Body of pancreas (tissue), 4 donors: ENCODE results near the gene NELL2. TPM values are rescaled to one million over a fixed set of nuclear protein-coding genes. Genes with fewer than 3 reads are reported as not detected.
"Not testable (repeated sequence)": the region's sequence is repeated elsewhere in the genome, so short reads cannot be mapped to it uniquely, and the experiment has no call there.

ENCODE experiments used
- ATAC-seq: fragments of 150-250 bp; one replicate; pipeline ENCODE4 v1.9.1; 2016
- DNase-seq, 4 donors: peaks; one replicate each; pipeline ENCODE4 v3.0.0-alpha.2; 2019
- H3K27ac ChIP-seq, 4 donors: fragments of 200-600 bp; sonication (generic); 1 replicate in 3 of 4; 2 replicates in 1 of 4; pipeline versions ENCODE4 v1.5.1 to v1.6.1; 2016 to 2019; ENCODE audit warnings: mild to moderate bottlenecking in 1 of 4, mixed read lengths in 1 of 4, moderate library complexity in 1 of 4
- H3K27me3 ChIP-seq, 2 donors: fragments of 200-600 bp; sonication (generic); one replicate each; pipeline ENCODE4 v1.6.0; 2016; ENCODE audit warnings: mild to moderate bottlenecking in 1 of 2
- H3K36me3 ChIP-seq, 2 donors: fragments of 200-600 bp; sonication (generic); replicated peaks in 1 of 2; 2 replicates each; pipeline ENCODE4 v1.5.1; 2016; ENCODE audit warnings: low read depth in 2 of 2; ENCODE audit not compliant: insufficient read depth in 1 of 2
- H3K4me1 ChIP-seq: fragments of 200-600 bp; sonication (generic); one replicate; pipeline ENCODE4 v1.6.0; 2016
- H3K4me3 ChIP-seq, 2 donors: fragments of 200-600 bp; sonication (generic); 1 replicate in 1 of 2; 2 replicates in 1 of 2; pipeline ENCODE4 v1.5.1; 2016 to 2019
- H3K9me3 ChIP-seq, 3 donors: fragments of 200-600 bp; sonication (generic); 1 replicate in 2 of 3; 2 replicates in 1 of 3; pipeline ENCODE4 v1.5.1; 2016
- POLR2A ChIP-seq, 3 donors: fragments of 450-650 bp; IDR thresholded peaks; one replicate each; pipeline ENCODE4 v1.6.1; 2016; ENCODE audit warnings: antibody characterized with exemption in 3 of 3, mild to moderate bottlenecking in 2 of 3
- WGBS, 2 donors: methylation state at CpG; one replicate each; pipeline ENCODE4 v1.1.5; 2017; 5-methylcytosine and 5-hydroxymethylcytosine counted together
- intact Hi-C: fragments of 100-400 bp; cut with DNase I; formaldehyde crosslinking; loops from one replicate; pipeline ENCODE4 v1.15.1; 2023
- total RNA-seq, 2 donors: library from RNA; depleted of rRNA; stranded (reverse); fragments of >200 nt; gene quantifications; one replicate each; pipeline ENCODE4 v1.1.0, GENCODE V29; 2016
- TF ChIP-seq, protein P1 (sequence below), 7 experiments: fragments of 450-650 bp in 4 of 7; fragments of 200-600 bp in 3 of 7; sonication (generic) in 3 of 7; IDR thresholded peaks; one replicate each; pipeline ENCODE4 v1.5.1; 2016 to 2019; ENCODE audit warnings: antibody characterized with exemption in 7 of 7

The NELL2 gene
- total RNA-seq, 2 donors from 2014 or later = 3.6 TPM; not detected in 1

DNA sequence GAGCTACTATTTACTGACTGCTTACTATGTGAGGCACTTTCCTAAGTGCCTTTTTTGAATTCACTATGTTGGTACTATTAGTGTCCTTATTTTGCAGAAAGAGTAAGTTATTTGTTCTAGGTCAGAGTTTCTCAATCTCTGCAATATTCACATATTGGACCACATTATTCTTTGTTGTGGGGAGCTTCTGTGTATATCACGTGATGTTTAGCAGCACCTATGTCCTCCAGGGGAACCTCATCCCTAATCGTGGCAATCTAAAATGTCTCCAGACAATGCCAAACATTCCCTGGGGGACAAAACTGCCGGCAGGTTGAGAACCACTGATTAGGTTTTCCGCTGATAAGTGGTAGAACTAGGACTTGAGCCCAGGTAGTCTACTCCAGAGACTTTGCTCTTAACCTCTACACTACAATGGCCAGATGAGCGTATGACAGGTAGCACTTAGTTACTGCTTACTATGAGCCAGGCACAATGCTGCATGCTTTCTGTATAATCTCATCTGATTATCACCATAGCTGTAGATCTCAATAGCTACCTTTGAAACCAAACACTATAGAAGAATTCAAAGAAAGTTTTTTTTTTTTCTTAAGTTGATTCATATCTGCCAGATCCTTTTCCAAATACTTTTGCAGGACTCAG lies 38.9 kb downstream of the NELL2 start:
- WGBS, 2 donors = 54 to 67% methylated on average over 5 of the region's 5 CpGs
- peaks cover 10% of the 10 kb centered on the region for H3K4me1 ChIP-seq
- H3K27ac ChIP-seq = no peak overlapping the region
- TF ChIP-seq, protein P1, sequence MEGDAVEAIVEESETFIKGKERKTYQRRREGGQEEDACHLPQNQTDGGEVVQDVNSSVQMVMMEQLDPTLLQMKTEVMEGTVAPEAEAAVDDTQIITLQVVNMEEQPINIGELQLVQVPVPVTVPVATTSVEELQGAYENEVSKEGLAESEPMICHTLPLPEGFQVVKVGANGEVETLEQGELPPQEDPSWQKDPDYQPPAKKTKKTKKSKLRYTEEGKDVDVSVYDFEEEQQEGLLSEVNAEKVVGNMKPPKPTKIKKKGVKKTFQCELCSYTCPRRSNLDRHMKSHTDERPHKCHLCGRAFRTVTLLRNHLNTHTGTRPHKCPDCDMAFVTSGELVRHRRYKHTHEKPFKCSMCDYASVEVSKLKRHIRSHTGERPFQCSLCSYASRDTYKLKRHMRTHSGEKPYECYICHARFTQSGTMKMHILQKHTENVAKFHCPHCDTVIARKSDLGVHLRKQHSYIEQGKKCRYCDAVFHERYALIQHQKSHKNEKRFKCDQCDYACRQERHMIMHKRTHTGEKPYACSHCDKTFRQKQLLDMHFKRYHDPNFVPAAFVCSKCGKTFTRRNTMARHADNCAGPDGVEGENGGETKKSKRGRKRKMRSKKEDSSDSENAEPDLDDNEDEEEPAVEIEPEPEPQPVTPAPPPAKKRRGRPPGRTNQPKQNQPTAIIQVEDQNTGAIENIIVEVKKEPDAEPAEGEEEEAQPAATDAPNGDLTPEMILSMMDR (IDR thresholded peaks at IDR 0.05) = no peak
- TF ChIP-seq POLR2A (IDR thresholded peaks at IDR 0.05) = no peak
- ATAC-seq = no peak
- intact Hi-C loops = no loop called here
- no peak for DNase-seq
- no peaks in the 10 kb centered on the region for H3K9me3 ChIP-seq
- no peaks in the 10 kb centered on the region for H3K27me3 ChIP-seq
- no peaks in the 10 kb centered on the region for H3K36me3 ChIP-seq
- no peak overlapping the region for H3K4me3 ChIP-seq

DNA sequence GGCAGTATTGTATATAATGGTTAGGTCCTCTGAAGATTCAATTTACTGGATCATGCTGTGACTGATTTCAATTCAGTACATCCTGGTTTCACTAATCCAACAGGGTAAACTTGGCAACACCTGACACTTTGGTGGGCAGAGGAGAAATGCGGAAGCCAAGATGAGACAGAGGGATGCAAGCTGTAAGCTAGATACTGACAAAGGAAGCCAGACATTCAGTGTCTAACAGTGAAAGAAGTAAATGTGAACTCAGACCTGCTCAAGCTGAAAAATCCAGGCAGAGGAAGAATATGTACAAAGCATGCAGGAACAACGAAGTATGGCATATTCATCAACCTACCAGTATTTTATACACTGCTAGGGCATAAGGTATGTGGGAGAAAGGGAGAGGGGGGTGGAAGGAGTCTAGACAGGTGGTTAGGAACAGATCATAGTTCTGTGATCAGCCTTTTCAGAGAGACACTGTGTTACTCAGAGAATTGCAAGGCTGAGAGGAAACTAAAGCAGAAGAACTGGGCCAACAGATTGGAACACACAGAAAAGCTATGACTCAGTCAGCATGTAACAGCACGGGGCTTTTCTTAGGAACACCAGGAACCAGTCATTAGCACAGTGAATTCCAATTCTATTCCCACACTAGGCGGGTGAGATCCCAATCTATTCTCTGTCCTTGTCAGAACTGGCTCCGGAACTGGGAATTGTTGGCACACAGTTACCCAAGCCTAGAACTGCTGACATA lies 40.3 kb downstream of the NELL2 start:
- ATAC-seq (peak; percentile 75), DNase-seq (peak in 3 of 4 donors; percentile 14 to 37 (median 22))
- intact Hi-C loops = no loop called here
- Histone ChIP-seq H3K36me3 (no peaks in the 10 kb centered on the region), H3K4me1 (peaks cover 10% of the 10 kb centered on the region), H3K27ac (no peak overlapping the region), H3K27me3 (no peaks in the 10 kb centered on the region), H3K4me3 (no peak overlapping the region), H3K9me3 (no peaks in the 10 kb centered on the region)
- TF ChIP-seq POLR2A (IDR thresholded peaks at IDR 0.05) = no peak
- TF ChIP-seq, protein P1 (IDR thresholded peaks at IDR 0.05) = no peak
- 44 to 51% methylated on average over 5 of the region's 5 CpGs for WGBS, 2 donors

DNA sequence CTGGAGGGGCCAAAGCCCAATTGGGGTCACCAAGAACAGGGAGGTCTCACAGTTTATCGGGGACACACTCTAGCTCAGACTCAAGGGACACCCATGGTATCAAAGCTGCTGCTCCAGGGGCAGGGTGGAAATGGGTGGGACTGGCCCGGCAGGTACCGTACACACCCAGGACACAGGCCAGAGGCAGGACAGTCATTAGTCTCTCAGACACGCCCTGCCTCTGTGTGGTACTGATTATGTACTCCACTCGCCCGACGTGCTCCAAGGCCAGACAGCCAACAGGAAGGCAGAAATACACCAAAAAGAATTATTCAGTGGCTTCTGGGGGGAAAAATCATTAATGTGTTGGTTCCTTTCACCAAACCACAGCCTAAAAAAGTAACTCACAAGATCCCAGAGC lies 41.1 kb downstream of the NELL2 start:
- intact Hi-C loops, H3K36me3 ChIP-seq, H3K4me3 ChIP-seq, DNase-seq, H3K27me3 ChIP-seq, H3K9me3 ChIP-seq, ATAC-seq, H3K27ac ChIP-seq: not testable (repeated sequence)
- H3K4me1 ChIP-seq = peaks cover 10% of the 10 kb centered on the region
- WGBS, 2 donors = 69 to 72% methylated on average over 4 to 7 of the region's 7 CpGs

DNA sequence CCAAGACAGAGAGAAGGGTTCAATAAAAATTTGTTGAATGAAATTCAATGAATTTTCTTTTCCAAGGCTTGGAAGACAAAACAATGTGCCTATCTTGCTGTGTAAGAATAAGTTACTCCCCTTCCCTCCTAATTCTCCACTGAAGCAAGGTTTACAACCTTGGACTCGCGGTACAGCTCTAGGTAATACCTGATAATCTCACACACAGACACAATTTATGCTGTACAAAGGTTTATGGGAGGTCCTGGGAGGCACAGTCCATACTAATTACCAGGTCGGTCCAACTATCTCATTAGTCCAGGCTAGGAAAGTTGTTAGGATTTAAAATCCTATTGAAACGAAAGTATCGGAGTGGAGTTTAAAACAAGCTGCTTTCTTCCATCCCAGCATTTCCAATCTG lies 42.6 kb downstream of the NELL2 start:
- intact Hi-C loops = no loop called here
- no peak overlapping the region for H3K4me3 ChIP-seq
- H3K36me3 ChIP-seq = no peaks in the 10 kb centered on the region
- peaks cover 10% of the 10 kb centered on the region for H3K4me1 ChIP-seq
- DNase-seq = no peak
- no peak for ATAC-seq
- H3K27me3 ChIP-seq = no peaks in the 10 kb centered on the region
- TF ChIP-seq POLR2A (IDR thresholded peaks at IDR 0.05) = no peak
- TF ChIP-seq, protein P1 (IDR thresholded peaks at IDR 0.05) = no peak
- 74 to 85% methylated on average over 5 of the region's 5 CpGs for WGBS, 2 donors
- H3K27ac ChIP-seq = no peak overlapping the region
- no peaks in the 10 kb centered on the region for H3K9me3 ChIP-seq

DNA sequence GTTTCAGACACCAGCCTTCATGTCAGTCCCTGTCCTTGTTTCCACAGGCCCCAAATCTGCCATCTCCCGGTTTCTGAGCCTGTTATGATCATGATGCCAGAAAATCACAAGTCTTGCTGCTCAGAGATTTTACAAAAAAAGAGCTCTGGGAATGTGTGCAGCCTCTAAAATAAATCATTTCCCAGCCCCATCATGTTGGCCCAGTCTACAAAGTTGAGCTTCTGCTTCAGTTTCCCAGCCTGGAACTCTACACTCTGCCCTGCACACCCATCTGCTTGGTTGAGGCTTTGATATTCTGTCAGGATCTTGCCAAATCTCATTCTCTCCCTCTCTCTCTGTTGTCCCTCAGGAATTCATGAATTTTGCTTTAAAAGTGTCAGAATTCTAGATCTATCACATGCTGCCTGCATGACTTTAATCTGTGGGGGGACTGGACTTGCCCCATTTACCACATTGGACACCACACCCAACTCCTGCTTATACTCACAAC lies 45.5 kb downstream of the NELL2 start:
- intact Hi-C loops = no loop called here
- no peak for ATAC-seq
- no peak for TF ChIP-seq POLR2A (IDR thresholded peaks at IDR 0.05)
- TF ChIP-seq, protein P1 (IDR thresholded peaks at IDR 0.05) = no peak

More for the DNA sequence above, 45.5 kb downstream of the NELL2 start:
- no peak for DNase-seq
- Histone ChIP-seq H3K36me3 (no peaks in the 10 kb centered on the region), H3K4me1 (peaks cover under 1% of the 10 kb centered on the region), H3K4me3 (no peak overlapping the region), H3K27me3 (no peaks in the 10 kb centered on the region), H3K27ac (no peak overlapping the region), H3K9me3 (no peaks in the 10 kb centered on the region)
- 50 to 65% methylated on average over 1 of the region's 1 CpG for WGBS, 2 donors
